CD1c-positive myeloid dendritic cell (primary cell): ENCODE results near the gene RPS6KA2.
A peak's percentile ranks its signal among the peaks of the same experiment; 100 is the strongest.
"Not testable (repeated sequence)": the region's sequence is repeated elsewhere in the genome, so short reads cannot be mapped to it uniquely, and the experiment has no call there.

Experiments
- DNase-seq: peaks from one replicate; pipeline ENCODE4 v3.0.0-alpha.2; 2016; ENCODE audit errors: extremely low spot score

The RPS6KA2 gene

DNA sequence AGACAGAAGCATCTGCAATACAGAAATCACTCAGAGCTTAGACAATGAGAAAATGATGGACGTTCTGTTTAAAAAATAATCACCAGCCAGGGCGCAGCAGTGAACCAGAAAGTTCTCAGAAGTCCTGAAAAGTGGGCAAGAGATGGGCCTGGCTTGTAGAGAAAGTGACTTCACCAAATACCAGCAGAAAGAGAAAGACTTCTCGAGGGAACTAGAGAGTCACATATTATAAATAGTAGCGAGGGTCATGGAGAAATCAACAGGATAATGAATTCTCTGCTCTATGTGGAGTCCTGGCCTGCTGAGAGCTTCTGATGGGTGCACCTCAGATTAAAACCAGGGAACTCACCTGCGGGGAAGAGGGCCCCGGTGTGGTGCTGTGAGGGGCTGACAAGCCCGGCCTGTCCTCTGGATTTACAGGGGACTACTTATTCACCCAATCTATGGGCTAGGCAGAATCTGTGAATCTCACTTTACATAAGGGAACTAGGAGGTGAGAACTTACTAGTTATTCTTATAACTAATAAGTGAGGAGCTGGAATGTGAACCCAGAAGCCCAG lies 35.0 kb downstream of the RPS6KA2 start:
- no peak for DNase-seq

DNA sequence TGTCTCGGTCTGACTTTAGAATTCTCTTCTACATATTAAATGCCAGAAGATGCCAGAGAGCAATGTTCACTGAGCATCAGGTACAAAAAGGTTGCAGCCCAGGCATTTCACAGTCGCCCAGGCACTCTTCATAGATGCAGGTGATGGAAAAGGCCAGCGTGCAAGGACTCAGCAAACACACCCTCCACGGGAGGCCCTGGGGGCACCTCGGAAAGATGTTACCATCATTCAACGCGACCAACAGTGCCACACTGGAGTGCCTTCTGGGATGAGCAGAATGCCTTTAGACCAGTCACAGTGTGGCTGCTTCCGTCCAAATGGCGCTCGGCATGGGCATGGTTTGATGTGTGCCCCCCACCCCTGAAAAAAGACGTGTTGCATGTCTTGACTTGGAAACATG lies 36.0 kb downstream of the RPS6KA2 start:
- no peak for DNase-seq

GRCh38 chr6:166589786-166590574 lies 37.1 kb downstream of the RPS6KA2 start:
- DNase-seq, result no peak

DNA sequence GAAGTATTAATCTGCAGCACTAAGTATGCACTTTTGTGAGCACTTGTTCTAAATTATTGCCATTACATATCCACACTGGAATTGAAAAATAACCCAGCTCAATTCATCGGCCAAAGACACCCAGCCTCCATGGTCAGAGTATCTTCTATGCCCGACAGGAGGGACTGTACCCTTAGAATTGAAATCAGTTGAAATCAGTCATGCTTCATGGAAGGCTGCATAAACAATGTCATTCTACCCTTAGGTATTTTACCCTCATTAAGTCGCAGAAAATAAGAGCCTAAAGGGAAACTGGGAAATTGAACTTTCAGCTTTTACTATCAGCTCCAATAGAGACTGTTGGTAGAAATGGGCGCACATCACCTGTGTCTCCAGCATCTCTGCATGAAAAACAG lies 37.7 kb downstream of the RPS6KA2 start:
- no peak for DNase-seq

- DNase-seq, result peak; percentile 56
Measured at GRCh38 chr6:166588691-166589336, 38.2 kb downstream of the RPS6KA2 start.

DNA sequence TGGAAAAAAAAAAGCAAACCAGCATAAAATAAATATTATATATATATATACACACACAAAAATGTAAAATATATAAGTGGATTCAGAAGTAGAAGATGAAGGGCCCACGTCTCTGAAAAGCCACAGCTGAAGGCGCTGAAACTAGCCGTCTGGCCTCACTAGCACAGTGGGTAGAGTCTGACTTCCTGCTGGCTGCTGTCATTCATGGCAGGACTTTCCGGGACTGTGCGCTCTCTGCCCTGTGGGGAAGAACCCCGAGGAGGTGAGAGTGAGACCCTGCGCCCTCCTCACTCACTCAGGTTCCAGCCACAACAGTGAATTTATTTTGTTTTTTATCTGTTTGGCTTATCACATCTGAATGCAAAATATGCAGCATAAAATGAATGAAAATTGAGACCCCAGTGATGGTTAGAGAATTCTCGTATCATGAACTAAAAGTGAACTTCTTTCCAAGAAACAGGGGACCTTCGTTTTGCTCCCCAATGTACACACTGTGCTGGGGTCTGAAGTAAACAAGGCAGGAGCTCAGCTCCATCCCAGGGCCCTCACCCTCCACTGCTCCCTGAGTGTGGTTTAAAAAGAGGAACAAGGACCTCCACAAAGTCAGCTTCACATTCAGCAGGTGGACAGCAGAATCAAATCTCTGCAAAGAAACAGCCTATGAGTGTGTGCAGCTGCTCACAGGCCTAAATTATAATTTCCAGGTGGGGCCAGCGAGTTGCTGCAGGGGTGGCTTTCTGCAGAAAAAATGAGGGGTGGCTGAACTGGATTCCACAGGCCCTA lies 39.2 kb downstream of the RPS6KA2 start:
- DNase-seq, result peak; percentile 37

- DNase-seq, result no peak
Measured at GRCh38 chr6:166586424-166587156, 40.5 kb downstream of the RPS6KA2 start, which contains the start of gene RAMACL. RAMACL (minus strand) TSS chr6:166586678; CDS start chr6:166586477, 201 bp downstream.

DNA sequence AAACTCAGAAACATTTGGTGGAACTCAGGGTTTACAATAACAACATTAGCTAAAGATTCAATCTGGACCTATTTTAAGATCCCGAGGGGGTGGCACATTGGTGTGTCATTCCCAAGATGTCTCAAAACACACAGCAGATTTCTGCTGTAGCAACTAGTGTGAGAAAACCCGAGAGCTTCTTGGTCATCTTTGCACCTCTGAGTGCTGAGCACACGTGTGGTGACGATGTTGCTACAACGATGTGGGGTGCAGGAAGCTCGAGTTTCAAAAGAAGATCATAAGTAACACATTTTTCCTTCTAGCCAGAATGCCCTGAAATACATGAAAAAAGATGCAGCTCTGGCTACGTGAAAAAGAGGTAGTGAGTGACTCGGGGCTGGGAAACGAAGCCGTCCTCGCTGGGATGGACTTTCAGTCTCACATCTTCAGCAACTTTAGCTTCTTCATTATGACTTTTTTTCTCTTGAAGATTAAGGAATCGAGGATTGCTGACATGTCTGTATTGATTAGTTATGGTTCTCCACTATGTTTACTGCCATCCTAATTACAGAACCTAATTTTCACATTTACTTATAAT lies 42.1 kb downstream of the RPS6KA2 start:
- DNase-seq, result peak; percentile 48

DNA sequence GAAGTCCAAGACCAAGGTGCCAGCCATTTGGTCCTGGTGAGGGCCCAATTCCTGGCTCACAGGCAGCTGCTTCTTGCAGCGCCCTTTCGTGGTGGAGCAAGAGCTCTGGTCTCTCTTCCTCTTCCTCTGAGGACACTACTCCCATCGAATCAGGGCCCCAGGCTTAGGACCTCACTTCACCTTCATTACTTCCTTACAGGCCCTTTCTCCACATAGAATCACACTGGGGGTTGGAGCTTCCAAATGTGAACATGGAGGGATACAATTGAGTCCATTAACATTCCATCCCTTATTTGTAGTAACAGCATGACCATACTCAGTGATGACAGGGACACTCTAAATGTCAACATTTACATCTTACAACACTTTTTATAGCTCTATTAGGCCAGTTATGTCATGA lies 42.9 kb downstream of the RPS6KA2 start:
- DNase-seq, result peak; percentile 41

DNA sequence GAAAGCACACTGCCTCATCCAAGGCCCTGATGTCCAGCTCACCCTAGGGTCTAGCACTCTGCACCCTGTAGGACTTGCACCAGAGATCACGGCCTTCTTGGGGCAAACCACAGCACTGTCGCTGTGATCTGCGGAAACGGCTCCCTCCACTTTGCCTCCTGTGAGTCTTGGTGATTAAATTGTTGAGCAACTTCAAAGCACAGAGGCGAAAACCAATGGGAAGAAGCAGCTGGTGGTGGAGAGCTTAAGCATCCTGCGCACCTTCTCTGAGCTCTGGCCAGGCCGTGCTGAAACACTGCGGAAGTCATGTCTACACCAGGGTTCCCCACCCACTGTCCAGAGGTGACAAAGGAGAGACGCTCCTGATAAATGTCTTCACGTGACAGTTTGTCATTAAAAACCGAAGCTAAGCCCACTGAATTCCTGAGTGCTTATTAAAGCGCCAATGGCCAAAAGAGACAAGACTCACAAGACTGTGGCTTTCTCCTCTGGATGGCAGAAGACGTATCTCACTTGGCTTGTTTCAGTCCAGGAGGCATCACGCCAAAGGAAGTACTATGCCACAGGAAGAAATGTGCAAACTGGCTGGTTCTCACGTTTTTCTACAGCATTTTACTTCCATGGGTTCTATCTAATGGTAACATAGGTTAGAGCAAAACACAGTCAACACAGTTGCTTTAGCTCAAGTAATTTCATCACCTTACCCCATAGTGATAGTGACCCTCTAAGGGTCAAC lies 43.7 kb downstream of the RPS6KA2 start:
- no peak for DNase-seq

GRCh38 chr6:166582258-166582657 lies 44.8 kb downstream of the RPS6KA2 start:
- DNase-seq, result no peak

- DNase-seq, result not testable (repeated sequence)
Measured at GRCh38 chr6:166581801-166582200, 45.2 kb downstream of the RPS6KA2 start.

DNA sequence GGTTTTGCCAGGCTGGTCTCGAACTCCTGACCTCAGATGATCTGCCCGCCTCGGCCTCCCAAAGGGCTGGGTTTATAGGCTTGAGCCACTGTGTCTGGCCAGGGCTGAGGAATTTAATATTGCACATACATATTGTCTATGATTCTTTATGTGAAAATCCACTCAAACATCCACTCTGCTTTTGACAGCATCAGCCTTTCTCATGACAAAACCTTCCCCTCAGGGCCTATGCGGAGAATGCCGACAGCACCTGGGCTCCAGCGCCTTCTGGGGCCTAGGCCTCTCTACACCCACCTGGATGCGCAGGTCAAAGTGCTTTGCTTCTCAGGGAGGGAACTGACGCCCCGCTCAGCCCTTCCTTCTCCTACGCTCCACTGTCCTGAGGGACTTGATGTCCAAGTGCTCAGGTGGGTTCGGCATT lies 46.0 kb downstream of the RPS6KA2 start:
- no peak for DNase-seq

DNA sequence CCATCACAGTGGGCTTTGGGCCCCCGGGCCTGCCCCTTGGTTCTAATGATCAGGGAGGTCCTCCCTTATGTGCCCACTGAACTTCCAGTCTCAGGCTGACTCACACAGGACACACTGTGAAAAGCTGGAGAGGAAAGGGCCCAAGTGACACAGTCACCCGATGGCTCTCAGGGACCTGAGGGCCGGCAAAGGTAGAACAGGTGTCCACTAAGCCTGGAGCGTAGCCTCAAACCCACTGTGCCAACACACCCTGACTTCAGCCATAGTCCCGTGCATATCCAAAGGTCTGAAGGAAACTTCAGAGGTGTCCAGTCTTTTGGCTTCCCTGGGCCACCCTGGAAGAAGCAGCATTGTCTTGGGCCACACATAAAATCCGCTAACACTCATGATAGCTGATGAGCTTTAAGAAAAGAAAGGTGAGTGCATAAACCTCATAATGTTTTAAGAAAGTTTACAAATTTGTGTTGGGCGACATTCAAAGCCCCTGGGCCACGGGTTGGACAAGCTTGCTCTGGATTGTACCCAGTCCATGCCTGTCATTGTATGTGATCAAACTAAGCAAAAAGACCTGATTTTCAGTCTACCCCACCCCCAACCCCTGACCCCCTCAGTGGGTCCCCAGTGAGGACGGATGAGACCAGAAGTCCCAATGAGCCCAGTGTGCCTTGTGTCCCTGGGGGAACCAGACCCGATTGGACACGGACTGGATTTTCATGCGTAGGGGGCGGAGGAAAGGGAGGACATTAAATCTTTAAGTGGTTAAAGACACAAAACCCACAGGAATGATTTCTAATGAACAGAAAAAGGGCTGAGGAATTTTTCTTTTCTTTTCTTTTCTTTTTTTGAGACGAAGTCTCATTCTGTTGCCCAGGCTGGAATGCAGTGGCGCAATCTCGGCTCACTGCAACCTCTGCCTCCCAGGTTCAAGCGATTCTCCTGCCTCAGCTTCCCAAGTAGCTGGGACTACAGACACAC lies 46.7 kb downstream of the RPS6KA2 start:
- no peak for DNase-seq

DNA sequence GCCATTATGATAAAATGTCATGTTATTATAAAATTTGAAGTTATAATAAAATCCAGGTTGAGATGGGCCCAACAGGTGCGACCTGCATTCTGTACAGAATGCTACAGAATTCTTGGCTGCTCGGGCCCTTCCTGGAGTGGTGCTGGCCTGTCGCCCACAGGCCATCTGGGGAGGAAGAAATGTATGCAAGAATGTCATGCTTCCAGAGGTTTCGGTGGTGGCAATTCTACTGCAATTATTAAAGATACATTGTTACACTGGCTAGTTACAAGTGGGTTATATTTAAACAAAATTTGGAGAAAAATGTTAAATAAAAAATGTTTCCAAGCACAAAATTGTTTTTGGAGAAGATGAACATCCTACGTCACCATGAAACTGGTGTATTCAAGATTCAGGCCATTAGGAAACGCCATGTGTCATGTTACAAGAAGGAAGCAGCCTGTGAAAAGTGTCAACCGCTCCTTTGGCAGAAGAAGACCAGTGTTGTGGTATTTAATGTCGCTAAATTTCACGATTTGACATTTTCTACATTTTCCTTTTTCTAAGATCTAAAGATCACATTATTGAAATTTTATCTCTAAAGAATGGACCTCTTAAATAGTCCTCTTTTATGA lies 47.7 kb downstream of the RPS6KA2 start:
- no peak for DNase-seq

GRCh38 chr6:166578536-166579236 lies 48.4 kb downstream of the RPS6KA2 start:
- DNase-seq, result no peak

DNA sequence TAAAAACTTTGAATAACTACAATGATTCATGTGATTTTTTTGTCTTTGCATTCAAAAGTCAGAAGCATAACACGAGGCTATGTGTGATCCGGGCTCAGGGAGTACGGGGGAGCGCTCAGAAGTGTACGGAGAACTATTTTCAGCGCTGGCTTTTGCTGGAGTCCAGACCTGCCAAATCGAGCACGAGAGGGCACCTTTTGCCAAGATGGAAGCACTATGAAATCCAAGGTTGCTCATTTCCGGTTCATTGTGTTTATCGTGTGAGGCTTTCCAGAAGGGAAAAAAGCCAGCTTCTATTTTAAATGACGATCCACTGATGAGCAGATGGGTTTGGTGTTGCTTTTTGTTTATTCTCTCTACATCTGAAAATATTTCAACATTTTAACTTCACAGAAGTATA lies 51.8 kb downstream of the RPS6KA2 start:
- DNase-seq, result no peak
